AG09319 (cell line): Measurements from ENCODE around the gene TSACC.
"Not testable (repeated sequence)": the region's sequence is repeated elsewhere in the genome, so short reads cannot be mapped to it uniquely, and the experiment has no call there.

Experiments used
- DNase-seq: peaks from one replicate; pipeline ENCODE4 v3.0.0-alpha.2; 2010; ENCODE audit warnings: low read depth; ENCODE audit errors: extremely low read depth
- CTCF ChIP-seq: IDR thresholded peaks from 2 replicates; pipeline ENCODE4 v1.5.1; 2011; ENCODE audit warnings: low read depth, mild to moderate bottlenecking, inconsistent platforms, low read length, moderate library complexity

The TSACC gene

GRCh38 chr1:156360534-156360933 is 22.2 kb downstream of the TSACC start:
- no peak for DNase-seq
- TF ChIP-seq CTCF, result no peak

GRCh38 chr1:156365754-156366153 is 27.4 kb downstream of the TSACC start:
- no peak for DNase-seq
- TF ChIP-seq CTCF, result no peak

GRCh38 chr1:156366378-156367166 is 28.2 kb downstream of the TSACC start:
- TF ChIP-seq CTCF, result no peak
- no peak for DNase-seq

- TF ChIP-seq CTCF, result no peak
- DNase-seq, result no peak
Measured at GRCh38 chr1:156367383-156368156, 29.2 kb downstream of the TSACC start.

- no peak for DNase-seq
- no peak for TF ChIP-seq CTCF
Measured at GRCh38 chr1:156368157-156368658, 29.9 kb downstream of the TSACC start.

GRCh38 chr1:156368889-156369684 is 30.8 kb downstream of the TSACC start, which contains the start of gene RHBG:
Gene RHBG, plus strand, starts transcription at chr1:156369211. Its CDS starts 39 bp downstream, at chr1:156369250.
- no peak for TF ChIP-seq CTCF
- no peak for DNase-seq

GRCh38 chr1:156369685-156370286 is 31.5 kb downstream of the TSACC start:
- not testable (repeated sequence) for DNase-seq
